Fibroblast of upper back skin (primary cell): ENCODE data around the gene USP37.

ENCODE experiments used
- DNase-seq: peaks from one replicate; pipeline ENCODE4 v3.0.0-alpha.2; 2013

The USP37 gene

GRCh38 chr2:218471982-218472381 is 96.2 kb downstream of the USP37 start:
- DNase-seq = no peak

GRCh38 chr2:218471036-218471435 is 97.1 kb downstream of the USP37 start:
- no peak for DNase-seq

GRCh38 chr2:218470448-218470847 is 97.7 kb downstream of the USP37 start:
- DNase-seq = no peak

- DNase-seq = peak; percentile 42
Observed at GRCh38 chr2:218465987-218466633, 102.0 kb downstream of the USP37 start.

- DNase-seq = no peak
Observed at GRCh38 chr2:218458598-218458997, 109.6 kb downstream of the USP37 start.

DNA sequence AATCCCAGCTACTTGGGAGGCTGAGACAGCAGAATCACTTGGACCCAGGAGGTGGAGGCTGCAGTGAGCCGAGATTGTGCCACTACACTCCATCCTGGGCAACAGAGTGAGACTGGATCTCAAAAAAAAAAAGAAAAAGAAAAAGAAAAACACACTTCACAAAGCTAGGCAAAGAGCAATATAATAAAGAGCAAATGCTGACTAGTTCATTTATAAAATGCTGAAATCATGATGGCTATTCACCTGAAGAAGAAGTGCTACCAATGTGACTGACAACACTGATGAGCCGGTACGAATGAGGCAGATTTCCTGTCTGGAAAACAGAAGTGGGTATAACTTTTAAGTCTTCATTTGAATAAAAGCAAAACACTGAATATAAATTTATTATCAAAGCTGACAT is 111.3 kb downstream of the USP37 start:
- no peak for DNase-seq

GRCh38 chr2:218452079-218452478 is 116.1 kb downstream of the USP37 start:
- no peak for DNase-seq

GRCh38 chr2:218448934-218449333 is 119.2 kb downstream of the USP37 start:
- peak; percentile 2 for DNase-seq

DNA sequence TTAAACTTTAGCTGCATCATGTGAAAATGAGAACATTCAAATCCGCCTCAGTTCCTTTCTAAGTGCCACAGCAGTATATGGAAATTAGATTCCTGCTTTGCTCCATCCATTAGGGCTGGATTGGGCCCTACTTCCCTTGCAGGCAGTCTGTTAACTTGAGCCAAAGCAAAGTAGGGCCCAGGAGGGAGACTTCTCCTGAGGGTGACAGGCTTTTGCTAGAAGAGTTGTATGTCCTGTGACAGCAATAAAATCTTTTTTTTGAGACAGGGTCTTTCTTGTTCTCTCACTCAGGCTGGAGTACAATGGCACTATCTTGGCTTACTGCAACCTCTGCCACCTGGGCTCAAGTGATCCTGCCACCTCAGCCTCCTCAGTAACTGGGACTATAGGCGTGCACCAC is 121.1 kb downstream of the USP37 start:
- DNase-seq = no peak

GRCh38 chr2:218446547-218446946 is 121.6 kb downstream of the USP37 start:
- no peak for DNase-seq

- no peak for DNase-seq
Observed at GRCh38 chr2:218445602-218446001, 122.5 kb downstream of the USP37 start.

DNA sequence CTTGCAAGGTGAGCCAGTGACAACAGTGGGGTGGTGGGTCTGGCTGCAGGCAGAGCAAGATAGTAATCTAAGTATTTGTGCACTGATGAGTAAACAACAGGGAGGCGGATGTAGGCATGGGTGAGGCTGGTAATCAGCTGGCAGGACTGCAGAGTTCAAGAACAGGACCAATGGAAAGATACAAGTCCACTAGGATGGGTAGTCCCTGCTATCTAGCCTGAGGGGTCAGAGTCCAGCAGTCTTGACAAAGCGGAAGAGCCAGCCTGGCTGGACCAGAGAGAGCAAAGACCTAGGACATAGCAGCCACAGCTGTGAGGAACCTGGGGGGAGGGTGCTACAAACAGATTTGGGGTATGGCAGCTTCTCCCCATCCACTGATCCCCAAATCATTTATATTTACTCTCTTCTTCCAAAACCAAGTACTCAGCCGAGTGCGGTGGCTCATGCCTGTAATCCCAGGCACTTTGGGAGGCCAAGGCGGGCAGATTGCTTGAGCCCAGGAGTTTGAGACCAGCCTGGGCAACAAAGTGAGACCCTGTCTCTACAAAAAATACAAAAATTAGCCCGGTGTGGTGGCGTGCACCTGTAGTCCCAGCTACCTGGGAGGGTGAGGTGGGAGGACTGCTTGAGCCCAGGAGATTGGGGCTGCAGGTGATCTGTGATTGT is 123.3 kb downstream of the USP37 start:
- no peak for DNase-seq

DNA sequence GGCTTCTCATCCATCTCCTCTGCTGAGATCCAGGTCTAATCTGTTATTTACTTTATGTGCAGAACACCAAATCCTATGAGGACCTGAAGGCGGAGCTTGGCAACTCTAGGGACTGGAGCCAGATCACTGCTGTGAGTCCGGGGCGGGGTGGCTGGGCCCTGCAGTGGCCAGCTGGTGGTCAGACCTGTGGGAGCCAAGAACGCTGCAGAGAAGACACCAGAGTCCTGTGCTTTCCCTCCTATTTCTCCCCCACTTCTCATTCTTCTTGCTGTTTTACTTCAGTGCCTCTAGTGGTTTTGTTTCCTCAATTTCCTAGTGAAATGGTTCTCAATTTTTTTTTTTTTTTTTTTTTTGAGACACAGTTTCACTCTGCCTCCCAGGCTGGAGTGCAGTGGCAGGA is 129.6 kb downstream of the USP37 start:
- DNase-seq = no peak

DNA sequence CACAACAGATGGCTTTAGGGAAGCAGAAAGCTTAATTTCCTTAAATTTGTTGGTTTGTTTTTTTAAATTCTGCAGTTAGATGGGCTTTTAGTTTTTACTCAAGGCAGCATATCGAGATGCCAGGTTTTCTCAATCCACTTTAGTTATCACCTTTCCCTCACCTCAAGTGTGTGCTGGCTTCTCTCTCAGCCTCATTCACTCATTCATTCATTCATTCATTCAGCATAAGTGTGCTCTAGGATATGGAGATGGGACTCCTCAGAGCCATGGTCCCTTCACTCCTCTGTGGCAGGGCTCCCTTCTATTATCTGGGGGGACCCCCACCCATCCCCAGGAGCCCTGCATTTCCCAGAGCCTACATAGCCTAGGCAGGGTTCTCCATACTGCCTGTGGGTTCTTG is 130.2 kb downstream of the USP37 start:
- no peak for DNase-seq

DNA sequence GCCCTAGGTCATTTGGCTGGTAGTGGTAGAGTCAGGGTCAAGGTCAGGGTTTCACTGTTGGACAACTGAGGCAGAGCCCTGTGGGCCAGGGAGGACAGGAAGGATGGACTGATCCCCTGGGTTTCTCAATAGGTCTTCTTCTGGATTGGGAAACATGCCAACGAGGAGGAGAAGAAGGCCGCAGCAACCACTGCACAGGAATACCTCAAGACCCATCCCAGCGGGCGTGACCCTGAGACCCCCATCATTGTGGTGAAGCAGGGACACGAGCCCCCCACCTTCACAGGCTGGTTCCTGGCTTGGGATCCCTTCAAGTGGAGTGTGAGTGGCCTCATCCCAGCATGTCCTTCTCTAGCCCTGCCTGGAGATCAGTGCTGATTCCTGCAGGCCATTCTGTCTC is 131.2 kb downstream of the USP37 start:
- no peak for DNase-seq

- no peak for DNase-seq
Observed at GRCh38 chr2:218435003-218435982, 132.9 kb downstream of the USP37 start.

GRCh38 chr2:218434456-218434855 is 133.7 kb downstream of the USP37 start:
- no peak for DNase-seq

DNA sequence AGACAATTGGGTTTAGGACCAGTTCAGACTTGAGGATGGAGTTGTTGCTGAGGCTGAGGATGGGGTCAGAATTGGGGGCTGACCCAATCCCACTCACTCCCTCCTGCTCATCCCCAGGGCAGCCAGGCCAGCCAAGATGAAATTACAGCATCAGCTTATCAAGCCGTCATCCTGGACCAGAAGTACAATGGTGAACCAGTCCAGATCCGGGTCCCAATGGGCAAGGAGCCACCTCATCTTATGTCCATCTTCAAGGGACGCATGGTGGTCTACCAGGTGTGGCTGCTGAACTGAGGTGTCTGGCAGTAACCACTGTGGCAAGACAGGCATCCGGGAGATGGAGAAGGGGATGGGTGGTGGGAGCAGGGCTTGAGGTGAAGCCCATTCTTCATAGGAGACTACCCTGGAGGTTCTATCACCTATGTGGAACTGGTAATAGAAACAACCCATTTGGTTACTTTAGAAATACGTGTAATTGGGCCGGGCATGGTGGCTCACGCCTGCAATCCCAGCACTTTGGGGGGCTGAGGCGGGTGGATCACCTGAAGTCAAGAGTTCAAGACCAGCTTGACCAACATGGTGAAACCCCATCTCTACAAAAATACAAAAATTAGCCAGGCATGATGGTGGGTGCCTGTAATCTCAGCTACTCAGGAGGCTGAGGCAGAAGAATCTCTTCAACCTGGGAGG is 135.3 kb downstream of the USP37 start:
- DNase-seq = no peak

GRCh38 chr2:218431878-218432277 is 136.3 kb downstream of the USP37 start:
- no peak for DNase-seq

- DNase-seq = no peak
Observed at GRCh38 chr2:218430721-218431120, 137.4 kb downstream of the USP37 start.

DNA sequence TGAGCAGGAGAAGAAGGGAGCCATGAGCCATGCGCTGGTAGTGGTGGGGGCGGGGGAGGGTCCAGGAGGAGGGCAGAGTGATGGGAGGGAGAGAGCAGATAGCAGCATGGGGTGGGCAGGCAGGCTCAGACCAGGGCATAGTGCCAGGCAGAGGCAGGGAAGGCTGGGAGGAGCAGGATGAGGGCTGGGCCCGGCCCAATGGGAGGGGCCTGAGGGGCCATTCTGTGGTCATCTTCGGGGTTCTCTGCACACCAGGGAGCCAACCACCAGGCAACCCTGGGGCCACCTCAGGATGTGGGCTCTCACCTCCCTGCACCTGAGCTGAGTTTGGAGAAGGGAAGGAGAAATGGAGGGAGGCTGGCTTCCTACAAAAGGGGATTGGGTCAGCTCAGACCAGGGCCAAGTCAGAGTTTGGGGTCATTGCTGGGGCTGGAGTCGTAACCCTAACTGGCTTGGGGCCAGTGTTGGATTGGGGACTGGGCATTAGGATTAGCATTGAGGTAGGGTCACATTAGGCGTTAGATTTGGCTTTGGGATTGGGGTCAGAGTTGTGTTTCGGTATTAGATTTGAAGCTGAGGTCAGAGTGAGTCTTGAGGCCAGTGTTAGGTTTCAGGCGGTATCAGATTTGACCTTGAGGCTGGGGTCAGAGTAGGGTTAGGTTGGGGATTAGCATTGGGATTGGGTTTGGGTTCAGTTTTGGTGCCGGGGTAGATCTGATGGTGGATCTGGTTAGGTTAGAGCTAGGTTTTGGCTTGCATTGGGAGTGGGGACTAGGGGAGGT is 138.0 kb downstream of the USP37 start:
- no peak for DNase-seq

DNA sequence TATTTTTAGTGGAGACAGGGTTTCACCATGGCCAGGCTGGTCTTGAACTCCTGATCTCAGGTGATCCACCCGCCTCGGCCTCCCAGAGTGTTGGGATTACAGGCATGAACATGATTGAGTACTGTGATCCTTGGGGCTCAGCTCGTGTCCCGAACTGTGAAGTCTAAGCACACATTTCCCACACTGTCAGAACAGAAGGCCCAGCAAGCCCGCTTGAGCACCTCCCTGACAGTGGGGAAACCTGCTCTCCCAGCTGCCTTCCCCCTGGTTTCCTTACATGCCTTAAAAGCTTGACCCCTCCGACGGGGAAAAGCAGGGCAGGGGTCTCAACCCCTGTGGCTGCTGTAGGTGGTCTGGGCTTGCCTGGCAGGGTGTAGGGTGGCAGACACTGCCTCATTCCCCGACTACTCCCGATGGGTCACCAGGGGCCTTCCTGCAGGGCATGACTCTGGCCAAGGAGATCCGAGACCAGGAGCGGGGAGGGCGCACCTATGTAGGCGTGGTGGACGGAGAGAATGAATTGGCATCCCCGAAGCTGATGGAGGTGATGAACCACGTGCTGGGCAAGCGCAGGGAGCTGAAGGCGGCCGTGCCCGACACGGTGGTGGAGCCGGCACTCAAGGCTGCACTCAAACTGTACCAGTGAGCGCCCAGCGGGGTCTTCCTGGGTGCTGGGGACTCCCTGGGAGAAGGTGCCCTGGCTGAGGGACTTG is 139.1 kb downstream of the USP37 start:
- no peak for DNase-seq
